GM23248 (cell line): ENCODE results near the gene FSTL4. TPM values are rescaled to one million over a fixed set of nuclear protein-coding genes. Genes with fewer than 3 reads are reported as not detected.

ENCODE experiments used
- DNase-seq: peaks from one replicate; pipeline ENCODE4 v3.0.0-alpha.2; 2015
- H2AFZ ChIP-seq: fragments of 200-600 bp; sonication (generic); 2 replicates; pipeline ENCODE4 v1.6.1; 2016; ENCODE audit warnings: antibody characterized with exemption
- H3F3A ChIP-seq: fragments of 200-600 bp; sonication (generic); 2 replicates; pipeline ENCODE4 v1.6.1; 2016; ENCODE audit warnings: mild to moderate bottlenecking, antibody characterized with exemption, mixed run types; ENCODE audit not compliant: insufficient read depth
- H3K27ac ChIP-seq: fragments of 200-600 bp; sonication (generic); 2 replicates; pipeline ENCODE4 v1.5.1; 2016; ENCODE audit warnings: mild to moderate bottlenecking
- H3K27me3 ChIP-seq: fragments of 200-600 bp; sonication (generic); replicated peaks from 2 replicates; pipeline ENCODE4 v1.6.1; 2016; ENCODE audit warnings: mild to moderate bottlenecking; ENCODE audit not compliant: insufficient read depth
- H3K36me3 ChIP-seq: fragments of 200-600 bp; sonication (generic); 2 replicates; pipeline ENCODE4 v1.6.1; 2016; ENCODE audit warnings: low read depth, mild to moderate bottlenecking
- H3K4me1 ChIP-seq: fragments of 200-600 bp; sonication (generic); 2 replicates; pipeline ENCODE4 v1.6.1; 2016; ENCODE audit warnings: mild to moderate bottlenecking; ENCODE audit not compliant: insufficient read depth
- H3K4me2 ChIP-seq: fragments of 200-600 bp; sonication (generic); one replicate; pipeline ENCODE4 v1.6.1; 2016; ENCODE audit warnings: mild to moderate bottlenecking; ENCODE audit not compliant: unreplicated experiment
- H3K4me3 ChIP-seq: fragments of 200-600 bp; sonication (generic); 2 replicates; pipeline ENCODE4 v1.5.1; 2016; ENCODE audit warnings: mild to moderate bottlenecking
- H3K79me2 ChIP-seq: fragments of 200-600 bp; sonication (generic); 2 replicates; pipeline ENCODE4 v1.6.1; 2016; ENCODE audit warnings: mild to moderate bottlenecking; ENCODE audit not compliant: insufficient read depth
- H3K9ac ChIP-seq: fragments of 200-600 bp; sonication (generic); 2 replicates; pipeline ENCODE4 v1.6.1; 2016; ENCODE audit warnings: mild to moderate bottlenecking
- H3K9me2 ChIP-seq: fragments of 200-600 bp; sonication (generic); 2 replicates; pipeline ENCODE4 v1.6.1; 2016; ENCODE audit warnings: mixed run types, mild to moderate bottlenecking, moderate library complexity; ENCODE audit not compliant: insufficient read depth
- H3K9me3 ChIP-seq: fragments of 200-600 bp; sonication (generic); one replicate; pipeline ENCODE4 v1.6.1; 2017; ENCODE audit warnings: low read depth
- H4K20me1 ChIP-seq: fragments of 200-600 bp; sonication (generic); 2 replicates; pipeline ENCODE4 v1.6.0; 2016; ENCODE audit not compliant: insufficient read depth
- EZH2 ChIP-seq: fragments of 200-600 bp; sonication (generic); IDR thresholded peaks from 2 replicates; pipeline ENCODE4 v1.6.1; 2018; ENCODE audit warnings: antibody characterized with exemption, mild to moderate bottlenecking; ENCODE audit not compliant: insufficient read depth, poor library complexity, severe bottlenecking
- EZH2phosphoT487 ChIP-seq: fragments of 200-600 bp; sonication (generic); IDR thresholded peaks from 2 replicates; pipeline ENCODE4 v1.6.1; 2018; ENCODE audit warnings: antibody characterized with exemption, moderate library complexity, mild to moderate bottlenecking, low read depth; ENCODE audit not compliant: insufficient read depth
- WGBS, 2 experiments: methylation state at CpG; one replicate each; pipeline ENCODE4 v1.1.6; 2015 to 2017; ENCODE audit warnings: low lambda C conversion rate in 2 of 2, low coverage in 1 of 2; ENCODE audit errors: missing lambda C conversion rate in 2 of 2; 5-methylcytosine and 5-hydroxymethylcytosine counted together
- in situ Hi-C: fragments of 300-500 bp; cut with MboI; formaldehyde crosslinking; loops from 2 replicates; pipeline ENCODE4 v1.15.0; 2020
- polyA plus RNA-seq: library from polyadenylated mRNA; unstranded; fragments of >200 nt; fragmentation: Nextera tagmentation; extraction: Ambion mirVana; gene quantifications from 2 replicates; pipeline ENCODE4 v1.2.1, GENCODE V29; 2016
- total RNA-seq: library from RNA; depleted of rRNA; stranded (reverse); fragments of >200 nt; shearing (Covaris generic); gene quantifications from 2 replicates; pipeline ENCODE4 v1.2.3, GENCODE V29; 2014

FSTL4 gene
- total and polyA plus RNA-seq, 2 experiments from 2014 or later, result not detected

GRCh38 chr5:133236976-133237375 lies 375.4 kb downstream of the FSTL4 start:
- no peak for TF ChIP-seq EZH2phosphoT487
- no peak for TF ChIP-seq EZH2
- Histone ChIP-seq H3K79me2 (no peaks in the 10 kb centered on the region), H3K9ac (no peak overlapping the region), H3K27me3 (no peaks in the 10 kb centered on the region), H3K9me2 (no peaks in the 10 kb centered on the region), H4K20me1 (no peaks in the 10 kb centered on the region), H3K4me1 (0 out of 2 replicates have a peak, but pooled peaks cover 5% of the 10 kb centered on the region), H3K27ac (no peak overlapping the region), H3K4me3 (no peak overlapping the region), H2AFZ (no peak overlapping the region), H3K9me3 (no peaks in the 10 kb centered on the region), H3F3A (no peaks in the 10 kb centered on the region), H3K36me3 (no peaks in the 10 kb centered on the region), H3K4me2 (no peak overlapping the region)
- WGBS, 2 experiments, result 58 to 59% methylated on average over 12 of the region's 12 CpGs
- DNase-seq, result no peak
- in situ Hi-C loops, result no loop called here

- no peak overlapping the region for H2AFZ ChIP-seq
Observed at GRCh38 chr5:133236541-133236951, 375.8 kb downstream of the FSTL4 start.

GRCh38 chr5:133235696-133236426 lies 376.5 kb downstream of the FSTL4 start:
- H3K27me3 ChIP-seq, result no peaks in the 10 kb centered on the region
- no peak overlapping the region for H2AFZ ChIP-seq
- no peaks in the 10 kb centered on the region for H4K20me1 ChIP-seq
- no peak overlapping the region for H3K4me2 ChIP-seq
- DNase-seq, result no peak
- H3K9ac ChIP-seq, result no peak overlapping the region
- H3K27ac ChIP-seq, result no peak overlapping the region
- 78 to 84% methylated on average over 9 of the region's 9 CpGs for WGBS, 2 experiments
- no peak overlapping the region for H3K4me3 ChIP-seq
- H3K9me2 ChIP-seq, result no peaks in the 10 kb centered on the region
- H3K36me3 ChIP-seq, result no peaks in the 10 kb centered on the region
- H3K4me1 ChIP-seq, result 0 out of 2 replicates have a peak, but pooled peaks cover 4% of the 10 kb centered on the region
- H3K79me2 ChIP-seq, result no peaks in the 10 kb centered on the region
- TF ChIP-seq EZH2phosphoT487, result no peak
- TF ChIP-seq EZH2, result no peak
- in situ Hi-C loops, result no loop called here
- H3K9me3 ChIP-seq, result no peaks in the 10 kb centered on the region
- H3F3A ChIP-seq, result no peaks in the 10 kb centered on the region

More at GRCh38 chr5:133236541-133236951, 375.8 kb downstream of the FSTL4 start:
- no peaks in the 10 kb centered on the region for H4K20me1 ChIP-seq
- H3K9ac ChIP-seq, result no peak overlapping the region
- H3K4me3 ChIP-seq, result no peak overlapping the region
- H3K27me3 ChIP-seq, result no peaks in the 10 kb centered on the region
- H3K27ac ChIP-seq, result no peak overlapping the region
- H3F3A ChIP-seq, result no peaks in the 10 kb centered on the region
- H3K36me3 ChIP-seq, result no peaks in the 10 kb centered on the region
- H3K9me2 ChIP-seq, result no peaks in the 10 kb centered on the region
- TF ChIP-seq EZH2, result no peak
- TF ChIP-seq EZH2phosphoT487, result no peak
- H3K4me2 ChIP-seq, result no peak overlapping the region
- no peaks in the 10 kb centered on the region for H3K79me2 ChIP-seq
- H3K9me3 ChIP-seq, result no peaks in the 10 kb centered on the region
- WGBS, 2 experiments, result 79 to 82% methylated on average over 8 of the region's 8 CpGs
- in situ Hi-C loops, result no loop called here
- no peak for DNase-seq
- H3K4me1 ChIP-seq, result 0 out of 2 replicates have a peak, but pooled peaks cover 5% of the 10 kb centered on the region

GRCh38 chr5:133234911-133235310 lies 377.4 kb downstream of the FSTL4 start:
- TF ChIP-seq EZH2, result no peak
- in situ Hi-C loops, result no loop called here

More at GRCh38 chr5:133234911-133235310, 377.4 kb downstream of the FSTL4 start:
- WGBS, 2 experiments, result 75 to 80% methylated on average over 6 of the region's 6 CpGs
- H3K36me3 ChIP-seq, result no peaks in the 10 kb centered on the region
- H4K20me1 ChIP-seq, result no peaks in the 10 kb centered on the region
- no peaks in the 10 kb centered on the region for H3K79me2 ChIP-seq
- H3K9me3 ChIP-seq, result no peaks in the 10 kb centered on the region
- no peak overlapping the region for H3K4me3 ChIP-seq
- H3F3A ChIP-seq, result no peaks in the 10 kb centered on the region
- no peaks in the 10 kb centered on the region for H3K9me2 ChIP-seq
- H3K4me1 ChIP-seq, result no peaks in the 10 kb centered on the region
- no peaks in the 10 kb centered on the region for H3K27me3 ChIP-seq
- no peak overlapping the region for H3K4me2 ChIP-seq
- no peak overlapping the region for H3K9ac ChIP-seq
- no peak for DNase-seq
- no peak overlapping the region for H3K27ac ChIP-seq
- H2AFZ ChIP-seq, result no peak overlapping the region
